Activated T-helper 1 cell treated with anti-CD3 and anti-CD28 coated beads, Interleukin-12 subunit alpha, Interleukin-12 subunit beta, Interleukin-2, Interleukin-4 antibody, amounts not matched to agents 30 ng/mL and 10 ng/mL and 1 ng/mL, durations not matched to agents 14 hours and 24 hours and 36 hours (primary cell): Measurements from ENCODE around the gene GLIPR2. TPM values are rescaled to one million over a fixed set of nuclear protein-coding genes. Genes with fewer than 3 reads are reported as not detected.
"Not testable (repeated sequence)": the region's sequence is repeated elsewhere in the genome, so short reads cannot be mapped to it uniquely, and the experiment has no call there.

Source experiments
- DNase-seq: peaks from one replicate; pipeline ENCODE4 v3.0.0; 2021; ENCODE audit warnings: low spot score
- H3K27ac Mint-ChIP-seq: one replicate; pipeline ENCODE4 v1.8.0; 2021; ENCODE audit warnings: mild to moderate bottlenecking, mixed read lengths
- H3K27me3 Mint-ChIP-seq: one replicate; pipeline ENCODE4 v1.8.0; 2022; ENCODE audit warnings: mild to moderate bottlenecking, moderate library complexity, mixed read lengths; ENCODE audit not compliant: insufficient read depth
- H3K36me3 Mint-ChIP-seq: one replicate; pipeline ENCODE4 v1.8.0; 2021; ENCODE audit warnings: low read depth, mixed read lengths
- H3K4me1 Mint-ChIP-seq: one replicate; pipeline ENCODE4 v1.8.0; 2021; ENCODE audit warnings: low read depth, mixed read lengths
- H3K4me3 Mint-ChIP-seq: one replicate; pipeline ENCODE4 v1.8.0; 2021; ENCODE audit warnings: mild to moderate bottlenecking, moderate library complexity, mixed read lengths
- H3K9me3 Mint-ChIP-seq: one replicate; pipeline ENCODE4 v1.8.0; 2021; ENCODE audit warnings: mixed read lengths
- intact Hi-C: fragments of 100-400 bp; cut with micrococcal nuclease; formaldehyde crosslinking; loops from one replicate; pipeline ENCODE4 v1.15.1; 2024
- total RNA-seq: library from RNA; stranded (reverse); gene quantifications from 2 replicates; pipeline ENCODE4 v1.2.3, GENCODE V29; 2022

GLIPR2 gene
- total RNA-seq, 1 donor from 2014 or later, result 27.5 TPM

DNA sequence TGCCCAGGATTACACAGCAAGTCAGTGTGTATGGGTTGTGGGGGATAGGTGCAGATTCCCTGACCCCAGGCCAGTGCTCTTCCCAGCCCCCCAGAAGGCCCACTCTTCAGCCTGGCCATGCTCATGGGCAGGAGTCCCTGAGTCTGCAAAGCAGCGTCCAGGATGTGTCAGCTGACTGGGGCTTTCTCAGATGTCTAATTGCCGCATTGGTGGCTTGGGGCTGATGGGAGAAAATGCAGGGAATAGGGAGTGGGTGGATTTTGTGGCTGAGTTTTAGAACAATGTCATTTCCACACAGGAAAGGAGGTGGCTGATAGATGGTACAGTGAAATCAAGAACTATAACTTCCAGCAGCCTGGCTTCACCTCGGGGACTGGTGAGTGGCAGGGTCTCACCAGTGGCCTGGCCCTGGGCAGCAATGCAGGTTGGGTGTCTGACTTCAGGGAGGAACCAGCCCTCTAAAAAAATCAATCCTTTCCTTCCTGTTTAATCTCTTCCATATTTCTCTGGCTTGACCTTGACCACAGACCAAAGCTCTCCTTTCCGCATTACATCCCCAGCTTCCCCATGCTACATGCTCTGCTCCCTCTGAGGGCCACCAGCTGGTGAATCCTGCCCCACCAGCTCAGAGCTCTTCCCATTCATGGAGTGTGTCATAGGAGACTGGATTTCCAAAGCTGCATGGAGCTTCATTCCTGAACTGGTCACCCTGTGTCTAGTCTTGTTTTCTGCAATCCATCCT is 14.2 kb downstream of the GLIPR2 start:
- Mint-ChIP-seq H3K9me3 (peaks cover 11% of the 10 kb centered on the region), H3K27me3 (no peaks in the 10 kb centered on the region), H3K4me3 (peak overlapping the region; percentile 77), H3K4me1 (peaks cover 72% of the 10 kb centered on the region), H3K36me3 (peaks cover 34% of the 10 kb centered on the region), H3K27ac (peak overlapping the region; percentile 96)
- no peak for DNase-seq
- intact Hi-C loops, result loop anchor here (1.0 to 2.0 kb wide), 4 partner anchors 10 to 114 kb away; partner anchors contain the start of genes CLTA and RECK

GRCh38 chr9:36151316-36152210 is 15.0 kb downstream of the GLIPR2 start:
- intact Hi-C loops, result loop anchor here (1.0 to 2.0 kb wide), 6 partner anchors 11 to 115 kb away; partner anchors contain the start of genes CLTA and RECK
- Mint-ChIP-seq H3K9me3 (peaks cover 6% of the 10 kb centered on the region), H3K27ac (peak overlapping the region; percentile 96), H3K4me3 (peak overlapping the region; percentile 77), H3K36me3 (peaks cover 28% of the 10 kb centered on the region), H3K27me3 (no peaks in the 10 kb centered on the region), H3K4me1 (peaks cover 64% of the 10 kb centered on the region)
- DNase-seq, result peak; percentile 84

- Mint-ChIP-seq H3K4me3 (no peak overlapping the region), H3K9me3 (peaks cover 3% of the 10 kb centered on the region), H3K36me3 (peaks cover 24% of the 10 kb centered on the region), H3K27me3 (no peaks in the 10 kb centered on the region), H3K27ac (peak overlapping the region; percentile 63), H3K4me1 (peaks cover 54% of the 10 kb centered on the region)
- DNase-seq, result no peak
- intact Hi-C loops, result loop anchor here (1.0 kb wide), 2 partner anchors 16 to 50 kb away; no protein-coding TSS in a partner anchor
Observed at GRCh38 chr9:36152741-36153438, 16.4 kb downstream of the GLIPR2 start.

DNA sequence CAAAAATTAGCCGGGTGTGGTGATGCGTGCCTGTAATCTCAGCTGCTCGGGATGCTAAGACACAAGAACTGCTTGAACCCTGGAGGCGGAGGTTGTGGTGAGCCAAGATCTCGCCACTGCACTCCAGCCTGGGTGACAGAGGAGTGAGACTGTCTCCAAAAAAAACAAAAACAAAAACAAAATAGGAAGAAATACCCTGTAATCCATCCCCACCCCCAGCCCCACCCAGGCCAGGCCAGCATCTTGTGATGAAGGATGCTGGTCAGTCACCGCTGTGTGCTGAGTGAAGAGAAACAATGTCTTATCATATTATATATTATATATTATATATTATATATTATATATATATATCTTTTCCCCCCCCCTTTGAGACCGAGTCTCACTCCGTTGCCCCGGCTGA is 17.2 kb downstream of the GLIPR2 start:
- Mint-ChIP-seq H3K4me1 (peaks cover 48% of the 10 kb centered on the region), H3K4me3 (no peak overlapping the region), H3K27me3 (no peaks in the 10 kb centered on the region), H3K9me3 (peaks cover 3% of the 10 kb centered on the region), H3K27ac (peak overlapping the region; percentile 65), H3K36me3 (peaks cover 28% of the 10 kb centered on the region)
- DNase-seq, result no peak
- intact Hi-C loops, result no loop called here

DNA sequence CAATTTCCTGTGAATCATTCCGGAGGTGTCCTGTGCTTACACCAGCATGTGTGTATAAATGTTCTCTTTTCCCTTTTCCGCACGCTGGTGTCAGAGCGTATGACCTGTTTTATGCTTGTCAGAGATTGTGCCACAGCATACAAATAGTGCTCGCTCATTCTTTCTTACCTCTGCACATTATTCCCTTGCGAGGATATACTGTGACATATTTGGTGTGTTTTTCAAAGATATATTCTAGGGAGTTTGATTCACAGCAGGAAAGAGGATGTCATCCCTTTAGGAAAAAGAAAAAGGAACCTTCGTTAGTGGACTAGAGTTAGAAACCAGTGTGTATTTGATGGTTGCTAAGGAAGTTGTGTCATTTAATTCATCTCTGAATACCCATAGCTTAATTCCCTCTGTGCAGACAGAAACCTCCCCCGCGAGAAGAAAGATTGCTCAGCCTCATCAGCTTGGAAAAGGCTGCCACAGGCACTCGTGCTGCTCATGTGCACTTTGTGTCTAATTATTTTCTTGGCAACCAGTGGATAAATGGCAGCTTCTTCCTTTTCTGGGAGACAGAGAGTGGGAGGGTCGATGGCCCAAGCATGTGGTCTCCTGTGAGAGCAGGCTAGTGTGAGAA is 17.9 kb downstream of the GLIPR2 start:
- H3K27ac Mint-ChIP-seq, result peak overlapping the region; percentile 65
- H3K36me3 Mint-ChIP-seq, result peaks cover 34% of the 10 kb centered on the region
- intact Hi-C loops, result no loop called here
- no peak for DNase-seq
- peak overlapping the region; percentile 19 for H3K4me3 Mint-ChIP-seq
- peaks cover 3% of the 10 kb centered on the region for H3K9me3 Mint-ChIP-seq
- H3K27me3 Mint-ChIP-seq, result no peaks in the 10 kb centered on the region
- peaks cover 47% of the 10 kb centered on the region for H3K4me1 Mint-ChIP-seq

GRCh38 chr9:36156116-36156515 is 19.6 kb downstream of the GLIPR2 start:
- H3K4me1 Mint-ChIP-seq, result peaks cover 39% of the 10 kb centered on the region
- no peaks in the 10 kb centered on the region for H3K27me3 Mint-ChIP-seq
- intact Hi-C loops, result no loop called here
- no peak for DNase-seq
- peaks cover 3% of the 10 kb centered on the region for H3K9me3 Mint-ChIP-seq
- H3K4me3 Mint-ChIP-seq, result no peak overlapping the region
- no peak overlapping the region for H3K27ac Mint-ChIP-seq
- H3K36me3 Mint-ChIP-seq, result peaks cover 37% of the 10 kb centered on the region

GRCh38 chr9:36158122-36158521 is 21.6 kb downstream of the GLIPR2 start:
- no peak for DNase-seq
- Mint-ChIP-seq H3K4me1 (peaks cover 27% of the 10 kb centered on the region), H3K36me3 (peaks cover 43% of the 10 kb centered on the region), H3K27me3 (no peaks in the 10 kb centered on the region), H3K4me3 (no peak overlapping the region), H3K9me3 (peaks cover 3% of the 10 kb centered on the region), H3K27ac (no peak overlapping the region)
- intact Hi-C loops, result no loop called here

DNA sequence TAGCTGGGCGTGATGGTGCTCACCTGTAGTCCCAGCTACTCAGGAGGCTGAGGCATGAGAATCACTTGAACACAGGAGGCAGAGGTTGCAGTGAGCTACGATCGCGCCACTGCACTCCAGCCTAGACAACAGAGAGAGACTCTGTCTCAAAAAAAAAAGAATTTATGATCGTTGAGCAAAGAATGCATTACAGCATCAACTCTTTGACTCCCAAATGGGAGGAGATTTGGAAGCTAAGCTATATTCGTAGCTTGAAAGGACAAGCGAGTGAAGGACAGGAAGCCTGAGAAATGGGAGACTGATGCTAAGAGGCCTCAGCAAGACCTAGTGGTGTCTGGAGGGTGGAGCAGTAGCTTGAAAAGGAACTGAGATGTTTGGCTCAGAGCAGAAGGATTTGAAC is 22.4 kb downstream of the GLIPR2 start:
- intact Hi-C loops, result no loop called here
- no peak for DNase-seq
- H3K27me3 Mint-ChIP-seq, result no peaks in the 10 kb centered on the region
- peaks cover 3% of the 10 kb centered on the region for H3K9me3 Mint-ChIP-seq
- H3K36me3 Mint-ChIP-seq, result peaks cover 40% of the 10 kb centered on the region
- no peak overlapping the region for H3K4me3 Mint-ChIP-seq
- H3K27ac Mint-ChIP-seq, result no peak overlapping the region
- peaks cover 21% of the 10 kb centered on the region for H3K4me1 Mint-ChIP-seq

DNA sequence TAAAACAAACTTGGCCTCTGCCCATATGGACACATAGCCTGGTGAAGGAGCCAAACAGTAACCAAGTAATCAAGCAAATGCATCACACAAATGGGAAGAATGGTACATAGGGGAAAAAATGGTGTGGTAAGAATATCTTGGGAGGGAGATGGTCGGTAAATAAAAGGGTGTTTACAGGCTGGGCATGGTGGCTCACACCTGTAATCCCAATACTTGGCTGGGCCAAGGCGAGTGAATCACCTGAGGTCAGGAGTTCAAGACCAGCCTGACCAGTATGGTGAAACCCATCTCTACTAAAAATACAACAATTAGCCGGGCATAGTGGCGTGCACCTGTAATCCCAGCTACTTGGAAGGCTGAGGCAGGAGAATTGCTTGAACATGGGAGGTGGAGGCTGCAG is 23.0 kb downstream of the GLIPR2 start:
- H3K36me3 Mint-ChIP-seq, result peaks cover 34% of the 10 kb centered on the region
- peaks cover 15% of the 10 kb centered on the region for H3K4me1 Mint-ChIP-seq
- H3K27ac Mint-ChIP-seq, H3K27me3 Mint-ChIP-seq, H3K4me3 Mint-ChIP-seq, DNase-seq, intact Hi-C loops, H3K9me3 Mint-ChIP-seq: not testable (repeated sequence)

DNA sequence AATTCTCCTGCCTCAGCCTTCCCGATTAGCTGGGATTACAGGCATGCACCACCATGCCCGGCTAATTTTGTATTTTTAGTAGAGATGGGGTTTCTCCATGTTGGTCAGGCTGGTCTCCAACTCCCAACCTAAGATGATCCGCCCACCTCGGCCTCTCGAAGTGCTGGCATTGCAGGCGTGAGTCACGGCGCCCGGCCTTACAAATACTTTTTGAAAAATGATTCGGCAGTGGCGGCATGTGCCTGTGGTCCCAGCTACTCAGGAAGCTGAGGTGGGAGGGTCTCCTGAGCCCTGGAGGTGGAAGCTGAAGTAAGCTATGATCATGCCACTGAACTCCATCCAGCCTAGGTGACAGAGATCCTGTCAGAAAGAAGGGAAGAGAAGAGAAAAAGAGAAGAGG is 23.6 kb downstream of the GLIPR2 start:
- intact Hi-C loops, result not testable (repeated sequence)

GRCh38 chr9:36161187-36161586 is 24.7 kb downstream of the GLIPR2 start:
- peaks cover 3% of the 10 kb centered on the region for H3K9me3 Mint-ChIP-seq
- no peak for DNase-seq
- H3K36me3 Mint-ChIP-seq, result peaks cover 31% of the 10 kb centered on the region
- H3K4me1 Mint-ChIP-seq, result peaks cover 19% of the 10 kb centered on the region
- H3K27me3 Mint-ChIP-seq, result peaks cover 8% of the 10 kb centered on the region
- intact Hi-C loops, result no loop called here
- H3K4me3 Mint-ChIP-seq, result no peak overlapping the region
- no peak overlapping the region for H3K27ac Mint-ChIP-seq

More for the DNA sequence above, 23.6 kb downstream of the GLIPR2 start:
- Mint-ChIP-seq H3K4me1 (peaks cover 16% of the 10 kb centered on the region), H3K36me3 (peaks cover 31% of the 10 kb centered on the region)
- not testable (repeated sequence) for DNase-seq, H3K4me3 Mint-ChIP-seq, H3K27me3 Mint-ChIP-seq, H3K9me3 Mint-ChIP-seq, H3K27ac Mint-ChIP-seq

- intact Hi-C loops, result no loop called here
- Mint-ChIP-seq H3K36me3 (peaks cover 28% of the 10 kb centered on the region), H3K4me3 (no peak overlapping the region), H3K4me1 (peaks cover 19% of the 10 kb centered on the region), H3K27ac (no peak overlapping the region), H3K27me3 (peaks cover 10% of the 10 kb centered on the region), H3K9me3 (no peaks in the 10 kb centered on the region)
- no peak for DNase-seq
Observed at GRCh38 chr9:36162211-36162738, 25.7 kb downstream of the GLIPR2 start.
